Measurements from ENCODE around the gene CLMN. TPM values are rescaled to one million over a fixed set of nuclear protein-coding genes. Genes with fewer than 3 reads are reported as not detected.

Gene CLMN
- total and polyA plus RNA-seq, 9 of the 15 experiments (the other 6 are each of a cell fraction or from before 2014, with no cell fraction given), result 0.01 to 0.18 (median 0.07) TPM; not detected in 4

GRCh38 chr14:95192311-95192710, 127.4 kb downstream of the CLMN start:
- ChIA-PET CTCF (ENCODE audit: low intra/inter-chr PET ratio) (no interaction called here), POLR2A (no interaction called here)
- Histone ChIP-seq H3K4me2 (ENCODE audit: insufficient read depth, low read length) (no peak overlapping the region), H3K27me3 (ENCODE audit: control insufficient read depth in 2 of 2, insufficient read depth in 2 of 2, low read length in 2 of 2) (peaks cover 3 to 31% of the 10 kb centered on the region in 2 experiments; a peak in 3 of 5 replicates), H3K4me1 (replicated peaks in 1 of 2; ENCODE audit: control insufficient read depth in 2 of 2, insufficient read depth in 2 of 2, low read length in 2 of 2) (no peaks in the 10 kb centered on the region), H3K27ac (ENCODE audit: extremely low read depth, low read depth, low read length) (no peak overlapping the region), H3K9me3 (replicated peaks; ENCODE audit: control insufficient read depth, insufficient read depth, low read depth, low read length) (no peaks in the 10 kb centered on the region), H3K4me3 (no peak overlapping the region), H3K9ac (ENCODE audit: insufficient read depth in 1 of 2, low read depth in 2 of 2, low read length in 2 of 2) (no peak overlapping the region), H3K79me2 (ENCODE audit: control insufficient read depth, insufficient read depth, low read length) (no peaks in the 10 kb centered on the region), H3K36me3 (ENCODE audit: control insufficient read depth, insufficient read depth, low read length) (no peaks in the 10 kb centered on the region), H4K20me1 (replicated peaks; ENCODE audit: control insufficient read depth, insufficient read depth, low read length) (no peaks in the 10 kb centered on the region), H2AFZ (ENCODE audit: low read depth, low read length) (no peak overlapping the region), H3K9me1 (ENCODE audit: control insufficient read depth, insufficient read depth, low read length) (no peaks in the 10 kb centered on the region)
- no TSS peak for BruUV-seq (replicated peaks)
- WGBS (ENCODE audit: insufficient coverage, low coverage, missing lambda C conversion rate), result 2% methylated on average over 5 of the region's 6 CpGs
- intact Hi-C loops (cut with micrococcal nuclease), result loop anchor here (10.0 kb wide), 1 partner anchor 98 kb away; no protein-coding TSS in a partner anchor
- DNase-seq (ENCODE audit: extremely low read depth in 1 of 4, low spot score in 3 of 4) (no peak), ATAC-seq (no peak), FAIRE-seq (no peak)
- TF ChIP-seq MEF2A (IDR thresholded peaks at IDR 0.05; ENCODE audit: control insufficient read depth, low read depth, low read length), result no peak
- TF ChIP-seq ZNF3 (CRISPR knock-in tag; IDR thresholded peaks at IDR 0.05), result no peak
- no peak for TF ChIP-seq DPF2 (IDR thresholded peaks at IDR 0.05)
- TF ChIP-seq STAT5A (IDR thresholded peaks at IDR 0.05; ENCODE audit: borderline replicate concordance, low read length), result no peak
- TF ChIP-seq, protein P1, sequence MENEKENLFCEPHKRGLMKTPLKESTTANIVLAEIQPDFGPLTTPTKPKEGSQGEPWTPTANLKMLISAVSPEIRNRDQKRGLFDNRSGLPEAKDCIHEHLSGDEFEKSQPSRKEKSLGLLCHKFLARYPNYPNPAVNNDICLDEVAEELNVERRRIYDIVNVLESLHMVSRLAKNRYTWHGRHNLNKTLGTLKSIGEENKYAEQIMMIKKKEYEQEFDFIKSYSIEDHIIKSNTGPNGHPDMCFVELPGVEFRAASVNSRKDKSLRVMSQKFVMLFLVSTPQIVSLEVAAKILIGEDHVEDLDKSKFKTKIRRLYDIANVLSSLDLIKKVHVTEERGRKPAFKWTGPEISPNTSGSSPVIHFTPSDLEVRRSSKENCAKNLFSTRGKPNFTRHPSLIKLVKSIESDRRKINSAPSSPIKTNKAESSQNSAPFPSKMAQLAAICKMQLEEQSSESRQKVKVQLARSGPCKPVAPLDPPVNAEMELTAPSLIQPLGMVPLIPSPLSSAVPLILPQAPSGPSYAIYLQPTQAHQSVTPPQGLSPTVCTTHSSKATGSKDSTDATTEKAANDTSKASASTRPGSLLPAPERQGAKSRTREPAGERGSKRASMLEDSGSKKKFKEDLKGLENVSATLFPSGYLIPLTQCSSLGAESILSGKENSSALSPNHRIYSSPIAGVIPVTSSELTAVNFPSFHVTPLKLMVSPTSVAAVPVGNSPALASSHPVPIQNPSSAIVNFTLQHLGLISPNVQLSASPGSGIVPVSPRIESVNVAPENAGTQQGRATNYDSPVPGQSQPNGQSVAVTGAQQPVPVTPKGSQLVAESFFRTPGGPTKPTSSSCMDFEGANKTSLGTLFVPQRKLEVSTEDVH (IDR thresholded peaks at IDR 0.05; ENCODE audit: low read depth, partially characterized antibody), result no peak
- in situ Hi-C loops (cut with MboI), result no loop called here

Data from K562 (cell line).